HEK293 (cell line): ENCODE data around the gene EFEMP1.

Experiments
- BCL11A ChIP-seq: fragments of 450-650 bp; formaldehyde crosslinking; IDR thresholded peaks from 2 replicates; pipeline ENCODE4 v1.5.1; 2016; ENCODE audit warnings: low read depth, missing biosample characterization, missing genetic modification characterization
- SETDB1 ChIP-seq: IDR thresholded peaks from one replicate; pipeline ENCODE4 v1.6.1; 2017; ENCODE audit warnings: mild to moderate bottlenecking, low read length, moderate library complexity, mixed read lengths; ENCODE audit not compliant: insufficient read length
- ZNF2 ChIP-seq: fragments of 450-650 bp; formaldehyde crosslinking; IDR thresholded peaks from 2 replicates; pipeline ENCODE4 v1.5.1; 2016; ENCODE audit warnings: missing biosample characterization, missing genetic modification characterization
- ZNF404 ChIP-seq: fragments of 450-650 bp; formaldehyde crosslinking; IDR thresholded peaks from 2 replicates; pipeline ENCODE4 v1.5.1; 2017; ENCODE audit warnings: missing biosample characterization, missing genetic modification characterization
- ZNF670 ChIP-seq: fragments of 450-650 bp; formaldehyde crosslinking; IDR thresholded peaks from 2 replicates; pipeline ENCODE4 v1.5.1; 2016; ENCODE audit warnings: missing biosample characterization, missing genetic modification characterization, low read depth

DNA sequence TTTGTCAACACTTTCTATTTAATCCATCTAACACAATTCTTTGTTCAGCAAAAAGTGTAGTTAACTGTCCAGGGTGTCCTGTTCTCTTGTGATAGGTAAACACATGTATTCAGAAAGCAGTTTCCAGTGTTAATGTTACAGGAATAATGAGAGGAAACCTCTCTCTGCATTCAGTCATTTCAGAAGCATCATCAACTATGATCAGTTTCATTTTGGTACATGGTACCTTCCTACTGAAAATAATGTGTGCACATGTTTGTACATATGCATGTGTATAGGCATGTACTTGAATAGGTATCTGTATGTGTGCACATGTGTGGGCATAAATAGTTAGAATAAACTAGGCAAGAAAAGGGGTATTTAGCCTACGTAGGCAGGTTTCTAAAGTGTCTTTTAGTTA is 16.6 kb downstream of the EFEMP1 start:
- no peak for TF ChIP-seq ZNF404 (tag by site-specific recombination)
- TF ChIP-seq ZNF2 (tag by site-specific recombination) = no peak
- TF ChIP-seq ZNF670 (tag by site-specific recombination) = no peak
- no peak for TF ChIP-seq SETDB1
- no peak for TF ChIP-seq BCL11A (tag by site-specific recombination)
